ENCODE measurements around the gene BHLHE23. TPM values are rescaled to one million over a fixed set of nuclear protein-coding genes. Genes with fewer than 3 reads are reported as not detected.
"Not testable (repeated sequence)": the region's sequence is repeated elsewhere in the genome, so short reads cannot be mapped to it uniquely, and the experiment has no call there.

The BHLHE23 gene
- total RNA-seq, 1 experiment from 2014 or later: not detected

DNA sequence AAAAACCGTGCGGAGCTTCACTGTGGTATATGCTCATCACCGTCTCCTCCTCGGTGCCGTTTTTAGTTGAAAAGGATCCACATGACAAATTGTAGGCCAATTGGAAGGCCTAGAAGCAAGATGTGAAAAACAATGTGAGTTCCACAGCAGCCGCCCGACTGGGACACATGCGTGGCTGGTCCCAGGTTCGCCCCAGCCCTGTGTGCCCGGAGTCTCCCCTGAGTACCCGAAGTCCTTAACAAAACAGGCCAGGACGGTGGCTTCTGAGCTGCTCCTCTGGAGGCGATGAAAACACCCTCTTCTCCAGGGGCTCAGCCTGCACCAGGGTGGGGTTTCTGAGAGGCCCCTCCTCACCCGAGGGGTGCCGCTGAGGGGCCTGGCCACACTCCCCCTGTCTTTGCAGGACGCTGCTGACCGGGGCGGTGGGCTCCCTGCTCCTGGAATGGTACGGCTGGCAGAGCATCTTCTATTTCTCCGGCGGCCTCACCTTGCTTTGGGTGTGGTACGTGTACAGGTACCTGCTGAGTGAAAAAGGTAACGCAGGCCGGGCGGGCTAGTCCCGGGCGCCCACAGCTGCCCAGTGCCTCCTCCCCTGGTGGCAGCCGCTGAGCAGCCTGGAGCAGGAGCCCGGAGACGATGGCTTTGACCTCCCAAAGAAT, 44.4 kb downstream of the BHLHE23 start:
- intact Hi-C loops (cut with micrococcal nuclease; ENCODE audit: unreplicated experiment): no loop called here
- Histone ChIP-seq H3K4me1 (replicated peaks; ENCODE audit: insufficient read depth) (no peaks in the 10 kb centered on the region), H3K4me3 (no peak overlapping the region), H3K9me2 (ENCODE audit: insufficient read depth) (no peaks in the 10 kb centered on the region), H3K27ac (no peak overlapping the region), H3K27me3 (ENCODE audit: insufficient read depth, low read depth) (peaks cover 83% of the 10 kb centered on the region), H3K79me2 (ENCODE audit: low read depth) (no peaks in the 10 kb centered on the region), H3K36me3 (ENCODE audit: low read depth) (no peaks in the 10 kb centered on the region), H3F3A (ENCODE audit: insufficient read depth, low read depth) (no peaks in the 10 kb centered on the region), H4K20me1 (ENCODE audit: insufficient read depth) (peaks cover 16% of the 10 kb centered on the region), H3K4me2 (no peak overlapping the region), H2AFZ (no peak overlapping the region), H3K9me3 (ENCODE audit: insufficient read depth, low read depth) (no peaks in the 10 kb centered on the region)
- CTCF ChIA-PET: no interaction called here
- no TSS peak for BruUV-seq (replicated peaks)
- no peak for TF ChIP-seq CTCF (conservative IDR thresholded peaks at IDR 0.05)
- no peak for TF ChIP-seq EZH2 (IDR thresholded peaks at IDR 0.05; ENCODE audit: low read depth)
- POLR2A ChIA-PET (ENCODE audit: unreplicated experiment): no interaction called here
- no peak for DNase-seq

DNA sequence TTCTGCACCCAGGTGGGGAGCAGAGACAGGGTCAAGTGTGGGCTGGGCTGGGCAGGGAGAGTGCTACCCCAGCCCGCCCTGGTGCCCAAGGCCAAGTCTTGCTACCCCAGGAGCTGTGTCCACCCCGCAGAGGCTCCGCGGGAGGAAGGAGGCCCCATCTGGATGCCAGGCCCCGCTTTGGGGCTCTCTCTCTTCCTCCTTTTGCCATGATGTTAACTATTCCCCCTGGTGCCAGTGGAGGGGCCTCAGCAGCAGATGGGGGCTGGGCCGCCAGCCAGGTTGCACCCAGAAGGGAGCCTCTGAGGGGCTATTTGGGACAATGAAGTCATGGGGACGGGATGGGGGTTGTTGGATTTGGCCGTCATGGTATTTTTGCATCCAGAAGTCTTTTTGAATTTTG, 45.0 kb downstream of the BHLHE23 start:
- Histone ChIP-seq H2AFZ (no peak overlapping the region), H3K27me3 (ENCODE audit: insufficient read depth, low read depth) (peaks cover 78% of the 10 kb centered on the region), H4K20me1 (ENCODE audit: insufficient read depth) (peaks cover 16% of the 10 kb centered on the region), H3K9me2 (ENCODE audit: insufficient read depth) (no peaks in the 10 kb centered on the region), H3F3A (ENCODE audit: insufficient read depth, low read depth) (no peaks in the 10 kb centered on the region), H3K4me1 (replicated peaks; ENCODE audit: insufficient read depth) (no peaks in the 10 kb centered on the region), H3K4me2 (no peak overlapping the region), H3K4me3 (no peak overlapping the region), H3K9me3 (ENCODE audit: insufficient read depth, low read depth) (no peaks in the 10 kb centered on the region), H3K27ac (no peak overlapping the region), H3K36me3 (ENCODE audit: low read depth) (no peaks in the 10 kb centered on the region), H3K79me2 (ENCODE audit: low read depth) (no peaks in the 10 kb centered on the region)
- ChIA-PET POLR2A (ENCODE audit: unreplicated experiment) (no interaction called here), CTCF (no interaction called here)
- intact Hi-C loops (cut with micrococcal nuclease; ENCODE audit: unreplicated experiment): no loop called here
- no peak for TF ChIP-seq EZH2 (IDR thresholded peaks at IDR 0.05; ENCODE audit: low read depth)
- TF ChIP-seq CTCF (conservative IDR thresholded peaks at IDR 0.05): no peak
- BruUV-seq (replicated peaks): no TSS peak
- no peak for DNase-seq

DNA sequence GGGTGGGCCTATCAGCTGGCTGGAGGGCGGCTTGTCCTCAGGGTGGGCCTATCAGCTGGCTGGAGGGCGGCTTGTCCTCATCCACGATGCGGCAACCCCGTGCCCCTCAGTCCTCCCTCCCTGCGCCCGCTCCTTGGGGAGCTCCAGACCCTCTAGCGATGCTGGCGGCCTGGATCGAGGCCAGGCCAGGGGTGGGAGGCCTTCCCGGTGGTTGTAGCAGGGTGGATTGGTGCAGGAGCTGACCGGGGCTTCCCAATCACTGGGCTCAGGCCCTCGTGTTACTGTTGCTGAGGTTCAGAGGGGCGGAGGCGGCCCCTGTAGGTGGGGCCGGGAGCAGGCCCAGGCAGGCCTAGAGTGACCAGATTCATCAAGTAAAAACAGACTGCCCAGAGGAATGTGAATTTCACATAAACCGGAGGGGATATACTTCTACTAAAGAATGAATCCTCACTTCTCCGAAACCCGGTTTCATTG, 45.4 kb downstream of the BHLHE23 start:
- no peak overlapping the region for H2AFZ ChIP-seq
- no peaks in the 10 kb centered on the region for H3K9me3 ChIP-seq (ENCODE audit: insufficient read depth, low read depth)
- BruUV-seq (replicated peaks): no TSS peak
- no peaks in the 10 kb centered on the region for H3F3A ChIP-seq (ENCODE audit: insufficient read depth, low read depth)
- H3K36me3 ChIP-seq (ENCODE audit: low read depth): no peaks in the 10 kb centered on the region
- no peak overlapping the region for H3K27ac ChIP-seq
- H3K9me2 ChIP-seq (ENCODE audit: insufficient read depth): no peaks in the 10 kb centered on the region
- no peaks in the 10 kb centered on the region for H3K4me1 ChIP-seq (replicated peaks; ENCODE audit: insufficient read depth)
- H3K4me2 ChIP-seq: no peak overlapping the region
- intact Hi-C loops (cut with micrococcal nuclease; ENCODE audit: unreplicated experiment): no loop called here
- H3K4me3 ChIP-seq: no peak overlapping the region
- ChIA-PET POLR2A (ENCODE audit: unreplicated experiment) (no interaction called here), CTCF (no interaction called here)
- 0 out of 2 replicates have a peak, but pooled peaks have one; percentile 55 for TF ChIP-seq EZH2 (IDR thresholded peaks at IDR 0.05; ENCODE audit: low read depth)
- no peak for TF ChIP-seq CTCF (conservative IDR thresholded peaks at IDR 0.05)
- H3K27me3 ChIP-seq (ENCODE audit: insufficient read depth, low read depth): peaks cover 73% of the 10 kb centered on the region
- H3K79me2 ChIP-seq (ENCODE audit: low read depth): no peaks in the 10 kb centered on the region
- no peak for DNase-seq
- H4K20me1 ChIP-seq (ENCODE audit: insufficient read depth): peaks cover 16% of the 10 kb centered on the region

GRCh38 chr20:62960446-62961309, 46.1 kb downstream of the BHLHE23 start:
- CTCF ChIA-PET; H3K27ac ChIP-seq; DNase-seq; intact Hi-C loops (cut with micrococcal nuclease; ENCODE audit: unreplicated experiment); H3K4me2 ChIP-seq; H3F3A ChIP-seq (ENCODE audit: insufficient read depth, low read depth); H3K36me3 ChIP-seq (ENCODE audit: low read depth); H3K4me3 ChIP-seq; H2AFZ ChIP-seq; POLR2A ChIA-PET (ENCODE audit: unreplicated experiment); BruUV-seq (replicated peaks); H3K79me2 ChIP-seq (ENCODE audit: low read depth); H3K9me3 ChIP-seq (ENCODE audit: insufficient read depth, low read depth); H3K4me1 ChIP-seq (replicated peaks; ENCODE audit: insufficient read depth); H3K9me2 ChIP-seq (ENCODE audit: insufficient read depth): not testable (repeated sequence)
- Histone ChIP-seq H4K20me1 (ENCODE audit: insufficient read depth) (peaks cover 16% of the 10 kb centered on the region), H3K27me3 (ENCODE audit: insufficient read depth, low read depth) (peaks cover 68% of the 10 kb centered on the region)

Data from PC-9 (cell line).